Astrocyte of the cerebellum (primary cell): Measurements from ENCODE around the gene MORN2.

Source experiments
- DNase-seq: peaks from one replicate; pipeline ENCODE4 v3.0.0-alpha.2; 2011; ENCODE audit warnings: low read depth
- H3K4me3 ChIP-seq: 2 replicates; pipeline ENCODE4 v1.5.1; 2011; ENCODE audit warnings: mild to moderate bottlenecking, low read depth, low read length, moderate library complexity
- in situ Hi-C: cut with HindIII; loops from 2 replicates; pipeline ENCODE4 v1.10.0; 2017; ENCODE audit warnings: low sequenced_read_pairs
- TF ChIP-seq, protein P1 (sequence below): IDR thresholded peaks from 2 replicates; pipeline ENCODE4 v1.5.1; 2012; ENCODE audit warnings: low read length, low read depth, moderate library complexity, mild to moderate bottlenecking; ENCODE audit errors: missing control alignments

Gene MORN2

DNA sequence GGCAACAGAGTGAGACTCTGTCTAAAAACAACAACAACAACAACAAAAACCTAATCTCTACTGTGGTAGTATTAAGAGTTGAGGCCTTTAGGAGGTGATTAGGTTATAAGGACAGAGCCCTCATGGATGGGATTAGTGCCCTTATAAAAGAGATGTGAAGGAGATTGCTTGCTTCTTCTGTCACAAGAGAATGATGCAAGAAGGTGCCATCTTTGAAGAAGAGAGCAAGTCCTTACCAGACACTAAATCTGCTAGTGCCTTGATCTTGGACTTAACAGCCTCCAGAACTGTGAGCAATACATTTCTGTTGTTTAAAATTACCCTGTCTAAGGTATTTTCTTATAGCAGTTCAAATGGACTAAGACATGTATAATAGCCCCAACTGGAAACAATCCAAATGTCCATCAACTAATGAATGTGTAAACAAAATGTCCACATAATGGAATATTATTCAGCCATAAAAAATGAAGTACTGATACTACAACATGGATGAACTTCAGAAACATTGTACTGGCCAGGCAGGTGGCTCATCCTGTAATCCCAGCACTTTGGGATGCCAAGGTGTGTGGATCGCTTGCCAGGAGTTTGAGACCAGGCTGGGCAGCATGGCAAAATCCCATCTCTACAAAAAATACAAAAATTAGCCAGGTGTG lies 12.3 kb downstream of the MORN2 start:
- in situ Hi-C loops: no loop called here
- TF ChIP-seq, protein P1, sequence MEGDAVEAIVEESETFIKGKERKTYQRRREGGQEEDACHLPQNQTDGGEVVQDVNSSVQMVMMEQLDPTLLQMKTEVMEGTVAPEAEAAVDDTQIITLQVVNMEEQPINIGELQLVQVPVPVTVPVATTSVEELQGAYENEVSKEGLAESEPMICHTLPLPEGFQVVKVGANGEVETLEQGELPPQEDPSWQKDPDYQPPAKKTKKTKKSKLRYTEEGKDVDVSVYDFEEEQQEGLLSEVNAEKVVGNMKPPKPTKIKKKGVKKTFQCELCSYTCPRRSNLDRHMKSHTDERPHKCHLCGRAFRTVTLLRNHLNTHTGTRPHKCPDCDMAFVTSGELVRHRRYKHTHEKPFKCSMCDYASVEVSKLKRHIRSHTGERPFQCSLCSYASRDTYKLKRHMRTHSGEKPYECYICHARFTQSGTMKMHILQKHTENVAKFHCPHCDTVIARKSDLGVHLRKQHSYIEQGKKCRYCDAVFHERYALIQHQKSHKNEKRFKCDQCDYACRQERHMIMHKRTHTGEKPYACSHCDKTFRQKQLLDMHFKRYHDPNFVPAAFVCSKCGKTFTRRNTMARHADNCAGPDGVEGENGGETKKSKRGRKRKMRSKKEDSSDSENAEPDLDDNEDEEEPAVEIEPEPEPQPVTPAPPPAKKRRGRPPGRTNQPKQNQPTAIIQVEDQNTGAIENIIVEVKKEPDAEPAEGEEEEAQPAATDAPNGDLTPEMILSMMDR: no peak
- H3K4me3 ChIP-seq: no peak overlapping the region
- no peak for DNase-seq

DNA sequence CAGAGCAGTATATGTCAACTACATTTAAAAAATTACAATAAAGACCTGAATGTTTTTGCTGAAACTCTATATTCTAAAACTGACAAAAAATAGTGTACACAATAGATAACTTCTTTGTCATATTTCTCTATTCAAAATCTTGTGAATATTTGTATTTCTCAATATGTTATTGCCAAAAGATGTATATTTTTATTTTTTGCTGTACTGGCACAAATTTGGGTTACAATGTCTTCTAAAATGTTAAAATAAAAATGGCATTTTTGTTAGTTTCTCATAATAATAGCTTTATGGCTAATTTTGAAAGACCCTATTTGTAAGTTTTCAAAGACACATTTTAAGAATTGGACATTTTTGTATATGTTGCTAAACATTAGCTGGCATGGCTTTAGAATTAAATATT lies 13.3 kb downstream of the MORN2 start:
- TF ChIP-seq, protein P1: no peak
- in situ Hi-C loops: no loop called here
- no peak overlapping the region for H3K4me3 ChIP-seq
- no peak for DNase-seq

DNA sequence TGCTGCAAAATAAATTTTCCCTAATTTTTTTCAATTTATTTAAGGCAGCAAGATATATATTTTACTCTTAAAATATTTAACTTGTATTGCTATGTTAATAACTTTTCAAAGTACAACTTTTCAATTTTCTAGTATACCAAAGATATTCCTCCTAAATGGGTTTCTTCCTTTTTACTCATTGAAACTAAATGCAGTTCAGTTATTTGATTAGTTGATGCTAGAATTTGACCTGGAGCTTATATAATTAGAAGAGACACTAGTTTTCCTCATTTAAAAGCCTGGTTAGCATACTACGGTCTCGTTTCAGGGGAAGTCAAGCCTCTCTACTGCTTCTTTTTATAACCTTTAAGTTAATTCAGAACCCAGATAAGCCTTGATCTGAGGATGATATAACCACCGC lies 13.8 kb downstream of the MORN2 start, which contains the start of gene ARHGEF33:
Gene ARHGEF33 (plus strand): TSS at position 301 of the 400 bp plus-strand sequence. CDS start 29,573 bp downstream, outside the sequence.
- TF ChIP-seq, protein P1: no peak
- DNase-seq: no peak
- no peak within 1 kb of the TSS for H3K4me3 ChIP-seq
- in situ Hi-C loops: no loop called here

DNA sequence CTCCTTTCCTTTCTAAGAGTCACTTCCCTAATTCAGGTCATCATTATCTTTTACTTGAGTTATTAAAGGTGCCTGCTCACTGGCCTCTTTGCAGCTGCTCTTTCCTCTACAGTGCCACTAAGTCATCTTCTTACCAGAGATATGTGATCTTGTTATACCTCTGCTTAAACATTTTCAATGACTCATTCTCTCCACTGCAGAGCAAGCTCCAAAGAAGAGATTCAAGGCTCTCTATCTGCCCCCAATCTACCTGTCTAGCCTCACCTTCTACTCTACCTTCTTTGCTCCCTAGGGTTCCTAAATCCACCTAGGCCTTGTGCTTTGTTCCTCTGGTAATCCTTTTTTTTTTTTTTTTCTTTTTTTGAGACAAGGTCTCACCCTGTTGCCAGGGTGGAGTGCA lies 17.0 kb downstream of the MORN2 start:
- TF ChIP-seq, protein P1: no peak
- no peak for DNase-seq
- H3K4me3 ChIP-seq: no peak overlapping the region
- in situ Hi-C loops: no loop called here

DNA sequence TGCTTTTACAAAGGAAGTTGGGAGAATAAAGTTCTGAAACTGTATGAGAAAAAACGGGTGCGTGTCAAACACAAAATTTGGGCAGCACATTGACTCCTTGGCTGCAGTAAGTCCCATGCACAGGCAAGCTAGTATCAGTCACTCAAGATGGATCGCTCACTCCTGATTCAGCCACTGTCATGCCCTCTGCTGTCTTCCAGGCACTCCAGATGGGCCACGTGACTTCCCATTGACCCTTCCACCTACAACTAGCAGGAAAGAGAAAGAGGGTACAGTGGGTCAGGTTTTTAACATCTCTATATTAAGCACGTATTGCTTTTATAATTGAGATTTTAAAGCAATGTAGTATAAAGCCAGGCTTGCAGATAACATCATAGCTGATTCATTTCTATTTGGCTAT lies 22.5 kb downstream of the MORN2 start:
- H3K4me3 ChIP-seq: no peak overlapping the region
- DNase-seq: no peak
- TF ChIP-seq, protein P1: no peak
- in situ Hi-C loops: no loop called here

DNA sequence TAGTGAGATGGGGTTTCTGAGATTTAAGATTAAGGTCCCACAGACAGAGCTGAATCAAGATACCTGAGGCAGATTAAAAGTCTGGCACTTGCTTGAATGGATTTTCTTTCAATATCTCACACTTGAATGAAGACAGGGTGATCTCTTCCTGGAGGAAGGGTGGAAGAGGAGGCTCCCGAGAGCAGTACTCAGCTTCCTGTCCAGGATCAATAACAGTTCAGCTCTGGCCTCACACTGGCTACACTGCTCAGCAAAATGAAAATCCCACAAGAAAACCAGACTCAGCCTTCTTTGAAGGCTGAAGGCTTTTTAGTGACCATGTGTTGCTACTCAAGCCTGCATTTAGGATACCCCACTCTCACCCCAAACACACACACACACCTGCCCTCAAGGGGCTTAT lies 24.9 kb downstream of the MORN2 start:
- in situ Hi-C loops: no loop called here
- DNase-seq: no peak
- TF ChIP-seq, protein P1: no peak
- no peak overlapping the region for H3K4me3 ChIP-seq
